ENCODE data around the gene KCND2.
"Not testable (repeated sequence)": the region's sequence is repeated elsewhere in the genome, so short reads cannot be mapped to it uniquely, and the experiment has no call there.

KCND2 gene

GRCh38 chr7:120740348-120740747 is 467.4 kb downstream of the KCND2 start:
- FAIRE-seq (peak; percentile 79), DNase-seq (ENCODE audit: insufficient read length, low spot score) (no peak)
- no peak for TF ChIP-seq POLR2A (IDR thresholded peaks at IDR 0.05; ENCODE audit: low read depth, low read length)

- no peak for TF ChIP-seq POLR2A (IDR thresholded peaks at IDR 0.05; ENCODE audit: low read depth, low read length)
- no peak for DNase-seq (ENCODE audit: insufficient read length, low spot score)
- no peak for FAIRE-seq
These were observed 468.5 kb downstream of the KCND2 start for GRCh38 chr7:120741371-120742042.

GRCh38 chr7:120742372-120742771 is 469.4 kb downstream of the KCND2 start:
- no peak for TF ChIP-seq POLR2A (IDR thresholded peaks at IDR 0.05; ENCODE audit: low read depth, low read length)
- no peak for FAIRE-seq
- no peak for DNase-seq (ENCODE audit: insufficient read length, low spot score)

GRCh38 chr7:120743128-120743527 is 470.2 kb downstream of the KCND2 start:
- FAIRE-seq (no peak), DNase-seq (ENCODE audit: insufficient read length, low spot score) (no peak)
- TF ChIP-seq POLR2A (IDR thresholded peaks at IDR 0.05; ENCODE audit: low read depth, low read length) = no peak

GRCh38 chr7:120760050-120760449 is 487.1 kb downstream of the KCND2 start:
- FAIRE-seq (no peak), DNase-seq (ENCODE audit: insufficient read length, low spot score) (no peak)
- no peak for TF ChIP-seq POLR2A (IDR thresholded peaks at IDR 0.05; ENCODE audit: low read depth, low read length)

GRCh38 chr7:120760851-120761250 is 487.9 kb downstream of the KCND2 start:
- FAIRE-seq (no peak), DNase-seq (ENCODE audit: insufficient read length, low spot score) (no peak)
- no peak for TF ChIP-seq POLR2A (IDR thresholded peaks at IDR 0.05; ENCODE audit: low read depth, low read length)

GRCh38 chr7:120770206-120770605 is 497.2 kb downstream of the KCND2 start:
- FAIRE-seq (no peak), DNase-seq (ENCODE audit: insufficient read length, low spot score) (no peak)
- no peak for TF ChIP-seq POLR2A (IDR thresholded peaks at IDR 0.05; ENCODE audit: low read depth, low read length)

- no peak for DNase-seq (ENCODE audit: insufficient read length, low spot score)
- no peak for TF ChIP-seq POLR2A (IDR thresholded peaks at IDR 0.05; ENCODE audit: low read depth, low read length)
- no peak for FAIRE-seq
These were observed 501.5 kb downstream of the KCND2 start for GRCh38 chr7:120774481-120774880.

GRCh38 chr7:120775755-120776154 is 502.8 kb downstream of the KCND2 start:
- DNase-seq (ENCODE audit: insufficient read length, low spot score) (no peak), FAIRE-seq (no peak)
- no peak for TF ChIP-seq POLR2A (IDR thresholded peaks at IDR 0.05; ENCODE audit: low read depth, low read length)

GRCh38 chr7:120779078-120779477 is 506.1 kb downstream of the KCND2 start:
- FAIRE-seq; DNase-seq (ENCODE audit: insufficient read length, low spot score): not testable (repeated sequence)

GRCh38 chr7:120780451-120780850 is 507.5 kb downstream of the KCND2 start:
- FAIRE-seq; DNase-seq (ENCODE audit: insufficient read length, low spot score): not testable (repeated sequence)

- FAIRE-seq (no peak), DNase-seq (ENCODE audit: insufficient read length, low spot score) (no peak)
- TF ChIP-seq POLR2A (IDR thresholded peaks at IDR 0.05; ENCODE audit: low read depth, low read length) = no peak
These were observed 508.0 kb downstream of the KCND2 start for GRCh38 chr7:120780938-120781337.

GRCh38 chr7:120781924-120782323 is 508.9 kb downstream of the KCND2 start:
- not testable (repeated sequence) for FAIRE-seq; DNase-seq (ENCODE audit: insufficient read length, low spot score)

GRCh38 chr7:120783273-120783672 is 510.3 kb downstream of the KCND2 start:
- FAIRE-seq (no peak), DNase-seq (ENCODE audit: insufficient read length, low spot score) (no peak)
- no peak for TF ChIP-seq POLR2A (IDR thresholded peaks at IDR 0.05; ENCODE audit: low read depth, low read length)

- DNase-seq (ENCODE audit: insufficient read length, low spot score) (no peak), FAIRE-seq (no peak)
- TF ChIP-seq POLR2A (IDR thresholded peaks at IDR 0.05; ENCODE audit: low read depth, low read length) = no peak
These were observed 510.7 kb downstream of the KCND2 start for GRCh38 chr7:120783721-120784120.

GRCh38 chr7:120785095-120785494 is 512.1 kb downstream of the KCND2 start:
- TF ChIP-seq POLR2A (IDR thresholded peaks at IDR 0.05; ENCODE audit: low read depth, low read length) = no peak
- DNase-seq (ENCODE audit: insufficient read length, low spot score) (no peak), FAIRE-seq (no peak)

Data from H54 (cell line).